NCI-H146 (cell line): ENCODE results near the gene MEF2B.

Source experiments
- DNase-seq: peaks from one replicate; lab custom pipeline; 2025; lab: John Stamatoyannopoulos, UW

The MEF2B gene

GRCh38 chr19:19098703-19099632 is 71.1 kb downstream of the MEF2B start:
- DNase-seq = no peak

GRCh38 chr19:19098084-19098702 is 71.9 kb downstream of the MEF2B start:
- no peak for DNase-seq

GRCh38 chr19:19096641-19097627 is 73.1 kb downstream of the MEF2B start:
- DNase-seq = no peak

GRCh38 chr19:19095691-19096090 is 74.4 kb downstream of the MEF2B start:
- DNase-seq = no peak
